Measurements from ENCODE around the gene FBXO11. TPM values are rescaled to one million over a fixed set of nuclear protein-coding genes. Genes with fewer than 3 reads are reported as not detected.
A peak's percentile ranks its signal among the peaks of the same experiment; 100 is the strongest.

Gene FBXO11
- total and polyA plus RNA-seq, 12 donors: 21.7 to 61.7 (median 46.6) TPM

- Histone ChIP-seq H3K9me3 (replicated peaks in 1 of 3) (no peaks in the 10 kb centered on the region), H3K27me3 (no peaks in the 10 kb centered on the region), H3K36me3 (replicated peaks in 1 of 2) (no peaks in the 10 kb centered on the region), H3K4me1 (replicated peaks in 1 of 2) (peaks cover 9 to 90% of the 10 kb centered on the region in 2 donors), H3K4me3 (no peak overlapping the region), H3K27ac (peak overlapping the region in 1 of 5 donors; percentile 39)
- TF ChIP-seq, protein P1, sequence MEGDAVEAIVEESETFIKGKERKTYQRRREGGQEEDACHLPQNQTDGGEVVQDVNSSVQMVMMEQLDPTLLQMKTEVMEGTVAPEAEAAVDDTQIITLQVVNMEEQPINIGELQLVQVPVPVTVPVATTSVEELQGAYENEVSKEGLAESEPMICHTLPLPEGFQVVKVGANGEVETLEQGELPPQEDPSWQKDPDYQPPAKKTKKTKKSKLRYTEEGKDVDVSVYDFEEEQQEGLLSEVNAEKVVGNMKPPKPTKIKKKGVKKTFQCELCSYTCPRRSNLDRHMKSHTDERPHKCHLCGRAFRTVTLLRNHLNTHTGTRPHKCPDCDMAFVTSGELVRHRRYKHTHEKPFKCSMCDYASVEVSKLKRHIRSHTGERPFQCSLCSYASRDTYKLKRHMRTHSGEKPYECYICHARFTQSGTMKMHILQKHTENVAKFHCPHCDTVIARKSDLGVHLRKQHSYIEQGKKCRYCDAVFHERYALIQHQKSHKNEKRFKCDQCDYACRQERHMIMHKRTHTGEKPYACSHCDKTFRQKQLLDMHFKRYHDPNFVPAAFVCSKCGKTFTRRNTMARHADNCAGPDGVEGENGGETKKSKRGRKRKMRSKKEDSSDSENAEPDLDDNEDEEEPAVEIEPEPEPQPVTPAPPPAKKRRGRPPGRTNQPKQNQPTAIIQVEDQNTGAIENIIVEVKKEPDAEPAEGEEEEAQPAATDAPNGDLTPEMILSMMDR (IDR thresholded peaks at IDR 0.05): no peak
- TF ChIP-seq POLR2A (IDR thresholded peaks at IDR 0.05): no peak
- 81 to 96% (median 87%) methylated on average over 5 of the region's 5 CpGs for WGBS, 4 donors
- no peak for DNase-seq
- intact Hi-C loops (cut with DNase I): no loop called here
Observed at GRCh38 chr2:47896450-47896968, 9.8 kb downstream of the FBXO11 start.

GRCh38 chr2:47893771-47894170, 12.5 kb downstream of the FBXO11 start:
- 64 to 72% (median 68%) methylated on average over 1 of the region's 1 CpG for WGBS, 4 donors
- Histone ChIP-seq H3K27ac (no peak overlapping the region), H3K27me3 (no peaks in the 10 kb centered on the region), H3K4me1 (replicated peaks in 1 of 2) (peaks cover 9 to 80% of the 10 kb centered on the region in 2 donors), H3K9me3 (replicated peaks in 1 of 3) (no peaks in the 10 kb centered on the region), H3K36me3 (replicated peaks in 1 of 2) (no peaks in the 10 kb centered on the region), H3K4me3 (no peak overlapping the region)
- TF ChIP-seq, protein P1 (IDR thresholded peaks at IDR 0.05): no peak
- no peak for TF ChIP-seq POLR2A (IDR thresholded peaks at IDR 0.05)
- intact Hi-C loops (cut with DNase I): no loop called here
- no peak for DNase-seq

GRCh38 chr2:47892338-47892730, 14.0 kb downstream of the FBXO11 start:
- no peak for TF ChIP-seq POLR2A (IDR thresholded peaks at IDR 0.05)
- TF ChIP-seq, protein P1 (IDR thresholded peaks at IDR 0.05): no peak
- Histone ChIP-seq H3K27me3 (no peaks in the 10 kb centered on the region), H3K27ac (no peak overlapping the region), H3K36me3 (replicated peaks in 1 of 2) (no peaks in the 10 kb centered on the region), H3K9me3 (replicated peaks in 1 of 3) (no peaks in the 10 kb centered on the region), H3K4me3 (no peak overlapping the region), H3K4me1 (replicated peaks in 1 of 2) (peaks cover 9 to 71% of the 10 kb centered on the region in 2 donors)
- 81 to 87% (median 85%) methylated on average over 2 of the region's 2 CpGs for WGBS, 4 donors
- intact Hi-C loops (cut with DNase I): no loop called here
- DNase-seq: no peak

- no peak overlapping the region for H3K4me3 ChIP-seq
- no peak for DNase-seq
- TF ChIP-seq POLR2A (IDR thresholded peaks at IDR 0.05): no peak
- TF ChIP-seq, protein P1 (IDR thresholded peaks at IDR 0.05): no peak
- no peaks in the 10 kb centered on the region for H3K27me3 ChIP-seq
- intact Hi-C loops (cut with DNase I): no loop called here
- 91 to 97% (median 95%) methylated on average over 2 of the region's 2 CpGs for WGBS, 4 donors
- no peak overlapping the region for H3K27ac ChIP-seq
- H3K36me3 ChIP-seq (replicated peaks in 1 of 2): no peaks in the 10 kb centered on the region
- H3K9me3 ChIP-seq (replicated peaks in 1 of 3): no peaks in the 10 kb centered on the region
- peaks cover 8 to 64% of the 10 kb centered on the region in 2 donors for H3K4me1 ChIP-seq (replicated peaks in 1 of 2)
Observed at GRCh38 chr2:47891369-47892337, 14.6 kb downstream of the FBXO11 start.

All from adrenal gland (tissue), 12 donors.